IPS-18c (cell line): ENCODE data around the gene SPTLC1.
A peak's percentile ranks its signal among the peaks of the same experiment; 100 is the strongest.
"Not testable (repeated sequence)": the region's sequence is repeated elsewhere in the genome, so short reads cannot be mapped to it uniquely, and the experiment has no call there.

ENCODE experiments used
- H3K4me3 ChIP-seq: 2 replicates; pipeline ENCODE4 v1.7.0; 2013; ENCODE audit warnings: low read depth, mild to moderate bottlenecking, low read length, moderate library complexity; ENCODE audit not compliant: insufficient read depth
- H3K9me3 ChIP-seq: one replicate; pipeline ENCODE4 v1.6.1; 2013; ENCODE audit warnings: mild to moderate bottlenecking, low read length, moderate library complexity; ENCODE audit not compliant: control insufficient read depth, insufficient read depth

Gene SPTLC1

DNA sequence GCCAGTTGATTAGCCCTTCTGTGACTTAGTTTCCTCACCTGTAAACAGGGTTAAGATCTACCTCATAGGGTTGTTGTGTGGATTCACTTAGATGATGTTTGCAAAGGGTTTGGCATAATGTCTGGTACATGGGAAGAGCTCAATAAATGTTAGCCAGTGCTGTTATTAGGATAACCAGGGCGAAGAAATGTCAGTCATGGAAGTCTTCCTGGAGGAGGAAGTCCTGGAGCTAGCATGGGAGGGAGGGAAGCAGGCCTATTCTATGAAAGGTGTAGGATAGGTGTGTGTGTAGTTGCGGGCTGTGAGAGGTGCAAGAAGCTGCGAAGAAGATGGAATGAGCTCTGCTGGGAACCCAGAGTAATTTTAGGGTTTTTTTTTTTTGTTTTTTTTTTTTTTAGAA is 30.6 kb upstream of the SPTLC1 start:
- H3K4me3 ChIP-seq, H3K9me3 ChIP-seq: not testable (repeated sequence)

DNA sequence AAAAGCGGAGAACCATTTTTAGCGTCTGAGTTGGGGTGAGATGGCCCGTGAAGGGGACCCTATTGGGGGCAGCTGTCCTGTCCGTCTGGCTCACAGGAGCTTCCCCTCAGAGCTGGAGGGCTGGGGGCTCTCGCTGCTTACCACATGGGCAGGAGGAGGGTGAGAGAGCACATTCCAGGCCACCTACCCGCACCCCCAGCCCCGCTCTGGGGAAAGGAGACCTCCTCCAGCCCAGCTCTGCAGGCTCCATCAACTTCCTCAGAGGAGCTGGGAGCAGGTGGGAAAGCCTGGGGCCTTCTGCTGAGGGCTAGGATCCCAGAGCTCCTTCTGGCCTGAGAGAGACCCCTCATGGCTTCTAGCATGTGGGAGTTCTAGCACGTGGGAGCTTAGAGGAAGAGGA is 27.1 kb upstream of the SPTLC1 start:
- H3K4me3 ChIP-seq, result no peak overlapping the region
- no peaks in the 10 kb centered on the region for H3K9me3 ChIP-seq

DNA sequence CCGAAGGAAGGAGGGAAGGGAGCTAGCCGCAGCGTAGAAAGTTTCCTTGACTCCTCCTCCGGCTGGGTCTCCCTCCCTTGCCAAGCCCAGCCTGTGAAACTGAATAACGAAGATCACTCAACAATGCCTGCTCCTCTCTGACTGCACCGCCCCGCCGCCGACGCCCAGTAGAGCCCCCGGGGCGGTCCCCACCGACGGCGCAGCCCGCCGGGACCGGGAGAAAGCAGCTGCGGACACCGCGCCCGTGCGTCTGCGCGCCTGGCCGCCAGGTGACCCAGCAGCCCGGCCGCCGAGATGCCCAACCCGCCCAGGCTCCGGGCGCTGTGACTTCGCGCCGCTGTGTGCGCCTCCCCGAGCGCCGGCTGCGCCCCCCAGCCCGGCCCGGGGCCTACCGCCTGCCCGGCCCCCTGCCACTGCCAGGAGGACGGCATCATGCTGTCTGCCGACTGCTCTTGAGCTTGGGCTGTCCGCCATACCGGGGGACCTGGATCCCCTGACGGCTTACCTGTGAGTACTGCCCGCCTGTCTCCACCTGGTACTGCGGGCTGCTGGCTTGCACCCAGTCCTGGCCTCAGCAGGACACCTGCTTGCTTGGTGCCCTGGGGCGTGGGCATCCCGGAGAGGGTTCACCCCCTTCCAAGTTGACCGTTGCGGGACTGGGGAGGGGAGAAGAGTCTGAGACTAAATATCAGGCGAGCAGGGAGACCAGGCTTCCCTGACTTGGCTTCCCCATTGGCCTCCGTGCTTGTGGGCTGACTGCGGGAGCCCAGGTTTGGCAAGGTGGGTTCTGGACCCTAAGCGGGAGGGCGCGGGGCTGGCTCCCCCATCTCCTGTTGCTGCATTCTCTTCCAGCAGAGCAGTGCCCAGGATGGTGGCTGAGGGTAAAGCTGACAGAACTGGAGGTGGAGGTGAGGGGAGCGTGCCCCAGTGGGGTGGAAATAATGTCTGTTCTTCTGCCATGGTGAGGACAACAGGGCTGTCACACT is 26.2 kb upstream of the SPTLC1 start:
- Histone ChIP-seq H3K9me3 (no peaks in the 10 kb centered on the region), H3K4me3 (peak overlapping the region; percentile 40)

DNA sequence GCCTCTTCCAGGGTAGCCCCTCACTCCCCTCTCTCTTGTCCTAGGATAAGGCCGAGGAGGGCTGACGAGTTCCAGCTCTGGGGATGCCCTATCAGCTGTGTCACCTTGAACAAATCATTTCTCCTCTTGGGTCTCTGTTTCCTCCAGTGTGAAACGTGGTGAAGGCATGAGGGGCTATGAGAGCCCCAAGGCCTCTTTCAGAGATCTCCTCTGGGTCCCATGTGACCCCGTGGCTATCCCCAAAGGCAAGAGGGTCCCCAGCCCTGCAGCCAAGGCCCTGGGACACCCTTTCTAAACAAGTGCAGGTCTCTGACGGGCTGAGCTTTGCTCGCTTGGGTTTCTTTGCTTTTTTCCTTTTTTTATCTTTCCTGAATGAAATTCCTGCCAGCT is 25.5 kb upstream of the SPTLC1 start:
- Histone ChIP-seq H3K4me3 (peak overlapping the region; percentile 40; the same call in 1 of the 2 replicates), H3K9me3 (no peaks in the 10 kb centered on the region)

DNA sequence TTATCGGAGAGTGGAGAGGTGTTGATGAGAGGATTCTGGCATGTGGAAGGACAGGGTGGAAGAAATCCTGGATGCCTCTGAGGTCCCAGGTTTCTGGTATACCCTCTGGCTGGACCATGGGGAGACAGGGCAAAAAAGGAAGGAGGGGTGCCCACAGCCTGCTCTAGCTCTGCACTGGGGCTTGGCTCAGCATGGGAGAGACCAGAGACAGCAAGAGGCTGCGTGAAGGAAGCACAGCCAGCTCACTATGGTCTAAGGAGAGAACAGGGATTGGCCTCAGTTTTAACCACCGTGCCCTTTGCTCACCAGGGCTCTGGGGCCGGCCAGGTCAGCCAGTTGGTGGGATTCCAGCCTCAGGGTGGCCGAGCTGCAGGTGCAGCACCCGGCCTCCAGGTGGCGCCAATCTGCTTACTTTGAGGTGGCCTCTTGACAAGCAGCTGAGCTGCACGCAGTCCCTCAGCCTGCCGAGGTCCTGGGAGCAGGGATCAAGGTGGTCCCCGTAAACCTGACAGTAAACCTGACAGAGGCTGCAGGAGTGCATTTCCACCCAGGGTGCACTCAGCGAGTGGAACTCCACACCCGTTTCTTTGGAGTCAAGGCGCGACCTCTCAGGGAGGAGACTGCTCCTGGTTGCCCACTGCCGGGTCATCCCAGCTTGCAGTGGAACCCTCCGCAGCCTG is 25.0 kb upstream of the SPTLC1 start:
- no peaks in the 10 kb centered on the region for H3K9me3 ChIP-seq
- no peak overlapping the region for H3K4me3 ChIP-seq

DNA sequence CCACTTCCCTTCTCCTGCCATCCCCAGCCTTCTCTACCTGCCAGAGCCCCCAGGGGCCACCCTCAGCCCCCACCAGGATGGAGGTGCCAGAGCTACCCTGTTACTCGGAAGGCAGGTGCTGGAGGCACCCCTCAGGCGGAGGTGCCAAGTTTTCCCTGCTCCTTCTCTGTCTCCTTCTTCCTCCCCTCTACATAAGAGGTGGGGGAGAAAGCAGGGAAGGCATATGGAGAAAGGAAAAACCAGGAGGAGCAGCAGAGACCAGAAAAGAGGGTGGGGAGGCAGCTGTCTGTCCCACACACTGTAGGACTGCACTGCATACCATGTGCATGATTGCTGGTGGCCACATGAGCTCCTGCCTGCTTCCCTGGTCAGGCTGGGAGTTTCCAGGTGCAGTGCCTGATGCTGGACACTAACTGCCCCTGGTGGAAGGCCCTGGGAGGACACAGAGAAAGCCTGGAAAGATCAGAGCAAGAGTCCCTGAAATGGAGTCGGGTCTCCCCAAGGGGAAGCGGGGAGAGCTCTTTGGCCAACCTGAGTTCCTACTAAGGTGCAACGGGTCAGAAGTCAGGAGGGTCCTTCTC is 23.8 kb upstream of the SPTLC1 start:
- H3K9me3 ChIP-seq, H3K4me3 ChIP-seq: not testable (repeated sequence)

DNA sequence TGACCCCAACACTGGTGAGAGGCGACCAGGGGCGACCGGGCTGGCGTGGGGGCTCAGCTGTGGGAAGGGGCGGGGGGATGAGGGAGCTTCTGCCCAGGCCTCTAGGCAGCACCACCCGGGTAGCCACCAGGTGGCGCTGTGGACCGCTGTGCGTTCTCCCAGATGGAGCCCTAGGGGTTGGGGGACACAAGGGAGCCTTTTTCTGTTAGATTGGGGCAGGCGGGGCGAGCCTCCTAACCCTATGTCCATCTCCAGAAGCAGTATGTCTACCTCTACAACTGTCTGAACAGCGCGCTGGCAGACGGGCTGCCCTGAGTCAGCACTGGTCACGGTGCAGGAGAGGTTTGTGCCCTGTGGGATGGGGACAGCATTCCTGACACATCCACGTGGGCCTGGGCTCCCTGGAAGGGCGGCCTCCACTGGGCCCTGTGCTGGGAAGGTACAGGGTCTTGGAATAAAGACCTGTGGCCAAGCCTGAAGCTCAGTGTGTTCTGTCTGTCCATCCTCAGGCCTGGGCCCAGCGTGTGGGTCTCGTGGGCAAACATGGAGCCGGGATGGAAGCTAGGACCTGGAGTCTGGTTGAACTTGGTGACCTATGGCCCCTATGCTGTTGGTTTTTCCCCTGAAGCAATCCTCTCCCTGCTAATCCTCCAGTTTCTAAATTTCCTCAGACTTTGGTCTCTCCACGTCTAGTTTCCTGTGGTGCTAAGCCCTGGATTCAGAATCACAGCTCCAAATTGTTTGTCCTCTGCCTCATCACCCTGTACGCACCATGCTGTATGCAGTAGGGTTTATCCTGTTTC is 23.1 kb upstream of the SPTLC1 start:
- H3K4me3 ChIP-seq, result no peak overlapping the region
- H3K9me3 ChIP-seq, result no peaks in the 10 kb centered on the region

DNA sequence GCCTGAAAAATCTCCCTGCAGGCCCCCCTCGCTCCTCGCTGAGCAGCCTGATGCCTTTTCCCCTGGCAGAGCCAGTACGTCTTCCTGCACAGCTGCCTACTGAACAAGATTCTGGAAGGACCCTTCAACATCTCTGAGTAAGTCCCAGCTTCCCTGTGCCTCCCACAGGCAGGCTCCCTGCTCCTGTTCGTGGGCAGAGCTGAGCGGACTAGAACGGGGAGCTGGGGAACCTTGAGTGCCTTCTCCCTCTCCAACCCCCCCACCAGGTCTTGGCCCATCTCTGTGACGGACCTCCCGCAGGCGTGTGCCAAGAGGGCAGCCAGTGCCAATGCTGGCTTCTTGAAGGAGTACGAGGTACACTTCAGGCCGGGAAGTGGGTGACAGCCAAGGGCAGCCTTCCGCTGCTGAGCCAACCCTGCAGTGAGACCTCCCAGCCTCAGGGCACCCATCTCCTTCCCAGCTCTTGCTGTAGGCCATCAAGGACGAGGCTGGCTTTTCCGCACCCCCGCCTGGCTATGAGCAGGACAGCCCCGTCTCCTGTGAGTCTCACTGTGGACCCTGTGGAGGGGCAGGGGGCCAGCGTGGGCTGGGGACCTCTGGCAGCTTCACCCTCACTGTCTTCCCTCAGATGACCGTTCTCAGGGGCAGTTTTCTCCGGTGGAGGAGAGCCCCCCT is 21.1 kb upstream of the SPTLC1 start:
- no peak overlapping the region for H3K4me3 ChIP-seq

DNA sequence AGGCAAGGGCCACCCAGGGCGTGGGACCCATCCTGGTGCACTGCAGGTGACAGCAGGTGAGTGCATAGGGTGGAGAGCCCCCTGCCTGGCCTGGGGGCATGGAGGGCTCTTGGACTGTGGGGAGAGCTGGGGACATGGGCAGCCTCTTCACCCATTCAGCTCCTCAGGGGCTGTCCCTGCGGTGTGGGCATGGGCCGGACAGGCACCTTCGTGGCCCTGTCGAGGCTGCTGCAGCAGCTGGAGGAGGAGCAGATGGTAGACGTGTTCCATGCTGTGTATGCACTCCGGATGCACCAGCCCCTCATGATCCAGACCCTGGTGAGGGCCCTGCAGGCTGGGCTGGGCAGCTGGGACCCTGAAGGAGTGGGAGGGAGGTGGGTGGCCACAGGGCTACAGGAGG is 20.4 kb upstream of the SPTLC1 start:
- no peak overlapping the region for H3K4me3 ChIP-seq
- no peaks in the 10 kb centered on the region for H3K9me3 ChIP-seq

More for the DNA sequence above, 21.1 kb upstream of the SPTLC1 start:
- H3K9me3 ChIP-seq, result no peaks in the 10 kb centered on the region

DNA sequence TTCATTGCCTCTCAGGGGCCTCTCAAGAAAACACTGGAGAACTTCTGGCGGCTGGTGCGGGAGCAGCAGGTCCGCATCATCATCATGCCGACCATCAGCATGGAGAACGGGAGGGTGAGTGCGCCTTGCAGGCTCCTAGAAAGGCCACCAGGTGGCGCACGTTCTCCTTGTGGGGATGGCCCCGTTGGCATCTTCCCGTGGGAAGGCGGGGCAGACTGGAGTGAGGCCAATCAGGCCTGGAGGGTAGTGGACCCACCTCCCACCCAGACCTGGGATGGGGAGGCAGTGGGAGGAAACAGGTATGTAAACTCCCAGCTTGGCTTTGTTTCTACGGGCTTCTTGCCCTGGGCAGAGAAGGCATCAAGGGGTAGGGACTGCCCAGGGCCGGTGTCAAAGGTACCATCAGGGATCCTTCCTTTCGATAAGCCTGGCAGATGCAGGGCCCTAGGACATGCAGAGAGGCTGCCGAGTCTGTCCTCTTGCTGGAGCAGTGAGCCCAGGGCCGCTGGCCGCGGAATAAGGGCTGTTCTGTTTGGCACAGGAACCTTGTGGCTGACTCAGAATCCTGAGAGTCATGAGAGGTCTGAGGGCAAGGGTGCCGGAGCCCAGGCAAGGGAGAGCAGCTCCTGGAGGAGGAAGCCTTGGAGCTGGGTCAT is 18.9 kb upstream of the SPTLC1 start:
- H3K4me3 ChIP-seq, result peak overlapping the region; percentile 20; the same call in 1 of the 2 replicates
- no peaks in the 10 kb centered on the region for H3K9me3 ChIP-seq

DNA sequence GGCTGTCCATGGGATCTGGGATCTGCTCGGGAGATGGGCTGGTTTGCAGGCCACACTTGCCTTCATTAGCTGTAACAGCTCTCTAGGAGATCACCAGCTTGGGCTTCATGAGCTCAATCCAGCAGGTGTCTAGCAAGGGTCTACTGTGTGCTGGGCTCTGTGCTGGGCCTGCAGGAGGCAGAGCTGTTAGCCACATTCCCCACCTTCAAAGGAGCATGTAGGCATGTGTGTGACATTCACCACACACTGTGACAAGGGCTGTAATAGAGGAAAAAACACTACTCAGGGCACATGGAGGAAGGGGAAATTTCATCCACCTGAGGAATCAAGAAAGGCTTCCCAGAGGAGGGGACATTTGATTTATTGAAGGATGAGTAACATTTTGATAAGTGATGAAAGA is 17.7 kb upstream of the SPTLC1 start:
- not testable (repeated sequence) for H3K4me3 ChIP-seq, H3K9me3 ChIP-seq

DNA sequence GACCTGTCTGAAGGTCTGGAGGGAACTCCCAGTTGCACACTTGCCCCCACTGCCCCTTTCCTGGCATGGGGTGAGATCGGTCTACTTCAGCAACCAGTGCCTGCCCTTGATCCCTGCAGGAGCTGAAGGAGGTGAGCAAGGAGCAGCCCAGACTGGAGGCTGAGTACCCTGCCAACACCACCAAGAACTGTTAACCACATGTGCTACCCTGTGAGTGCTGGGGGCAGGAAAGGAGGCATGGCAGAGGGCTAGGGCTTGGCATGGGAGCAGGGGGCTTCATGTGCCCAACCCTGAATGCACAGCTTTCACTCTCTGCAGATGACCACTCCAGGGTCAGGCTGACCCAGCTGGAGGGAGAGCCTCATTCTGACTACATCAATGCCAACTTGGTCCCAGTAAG is 17.3 kb upstream of the SPTLC1 start:
- Histone ChIP-seq H3K4me3 (no peak overlapping the region), H3K9me3 (no peaks in the 10 kb centered on the region)

DNA sequence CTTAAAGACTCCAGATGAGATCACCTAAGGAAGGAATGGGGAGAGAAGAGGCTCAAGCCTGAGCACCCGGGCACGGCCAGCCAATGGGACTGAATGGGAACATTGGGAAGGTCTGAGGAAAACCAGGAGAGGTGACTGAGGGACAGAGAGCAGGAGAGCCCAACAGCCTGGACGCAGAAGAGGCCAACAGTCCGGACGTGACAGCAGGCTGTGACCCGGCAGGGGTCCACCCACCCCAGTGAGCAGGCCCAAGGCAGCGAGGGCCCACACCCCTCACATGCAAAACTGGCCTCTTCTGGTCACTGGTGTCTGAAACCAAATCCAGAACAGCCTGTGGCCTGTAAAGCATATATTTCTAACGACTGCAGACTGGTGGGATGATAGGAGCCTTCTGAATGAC is 7.6 kb upstream of the SPTLC1 start:
- peaks cover 3% of the 10 kb centered on the region for H3K9me3 ChIP-seq
- H3K4me3 ChIP-seq, result no peak overlapping the region

DNA sequence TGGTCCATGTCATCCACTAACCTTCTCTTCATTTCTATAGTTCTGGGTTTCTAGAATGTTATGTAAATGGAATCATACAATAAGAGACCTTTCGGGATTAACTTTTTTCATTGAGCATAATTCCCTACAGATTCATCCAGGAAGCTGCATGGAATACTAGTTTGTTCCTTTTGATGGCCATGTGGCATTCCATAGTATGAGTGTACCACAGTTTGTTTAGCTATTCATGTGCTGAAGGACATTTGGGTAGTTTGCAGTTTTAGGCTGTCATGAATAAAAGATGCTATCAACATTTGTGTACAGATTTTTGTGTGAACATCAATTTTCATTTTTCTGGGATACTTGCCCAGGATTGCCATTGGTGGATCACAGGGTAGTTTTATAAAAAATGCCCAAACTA is 6.8 kb upstream of the SPTLC1 start:
- Histone ChIP-seq H3K4me3 (no peak overlapping the region), H3K9me3 (peaks cover 3% of the 10 kb centered on the region)

DNA sequence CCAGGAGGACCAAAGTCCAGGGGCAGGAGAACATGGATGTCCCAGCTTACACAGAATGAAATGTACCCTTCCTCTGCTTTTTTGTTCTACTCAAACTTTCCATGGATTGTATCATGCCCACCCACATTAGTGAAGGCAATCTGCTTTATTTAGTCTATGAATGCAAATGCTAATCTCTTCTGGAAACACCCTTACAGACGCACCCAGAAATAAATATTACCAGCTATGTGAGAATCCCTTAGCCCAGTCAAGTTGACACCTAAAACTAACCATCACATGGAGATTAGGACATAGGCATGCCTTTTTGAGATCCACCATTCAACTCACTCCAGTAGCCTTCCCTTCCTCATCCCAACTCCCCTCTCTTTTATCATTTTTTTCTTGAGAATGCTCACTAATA is 6.1 kb upstream of the SPTLC1 start:
- peaks cover 3% of the 10 kb centered on the region for H3K9me3 ChIP-seq

DNA sequence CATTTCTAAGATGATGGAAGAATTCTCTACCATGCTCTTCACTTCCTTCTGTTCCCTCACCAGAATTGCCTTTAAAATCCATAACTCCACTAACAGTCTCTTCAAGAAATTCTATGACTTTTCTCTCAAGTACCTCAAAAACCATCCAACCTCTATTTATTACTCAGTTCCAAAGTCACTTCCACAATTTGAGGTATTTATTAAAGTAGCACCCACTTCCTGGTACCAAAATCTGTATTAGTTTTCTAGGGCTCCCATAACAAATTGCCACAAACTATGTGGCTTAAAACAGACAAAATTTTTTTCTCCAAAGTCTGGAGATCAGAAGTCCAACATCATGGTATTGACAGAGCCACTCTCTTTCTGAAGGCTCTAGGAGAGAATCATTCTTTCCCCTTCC is 4.9 kb upstream of the SPTLC1 start:
- Histone ChIP-seq H3K9me3 (peaks cover 3% of the 10 kb centered on the region), H3K4me3 (no peak overlapping the region)

More for the DNA sequence above, 6.1 kb upstream of the SPTLC1 start:
- no peak overlapping the region for H3K4me3 ChIP-seq
